Measurements from ENCODE around the gene INHA.
A peak's percentile ranks its signal among the peaks of the same experiment; 100 is the strongest.

The INHA gene

GRCh38 chr2:219559156-219559915 lies 12.8 kb upstream of the INHA start:
- Mint-ChIP-seq H3K27me3 (peaks cover 18% of the 10 kb centered on the region), H3K27ac (no peak overlapping the region), H3K36me3 (no peaks in the 10 kb centered on the region), H3K4me3 (no peak overlapping the region), H3K9me3 (no peaks in the 10 kb centered on the region), H3K4me1 (no peaks in the 10 kb centered on the region)
- CTCF ChIA-PET: interaction anchor here (1.0 to 3.8 kb wide), 8 partner anchors 9 to 86 kb away, joined by 3 to 35 read pairs (median 7); partner anchors contain the start of gene OBSL1
- DNase-seq: no peak

- H3K4me3 Mint-ChIP-seq: no peak overlapping the region
- H3K36me3 Mint-ChIP-seq: no peaks in the 10 kb centered on the region
- H3K27ac Mint-ChIP-seq: no peak overlapping the region
- H3K27me3 Mint-ChIP-seq: peaks cover 21% of the 10 kb centered on the region
- H3K4me1 Mint-ChIP-seq: no peaks in the 10 kb centered on the region
- CTCF ChIA-PET: interaction anchor here (0.7 to 3.8 kb wide), 18 partner anchors 9 to 85 kb away, joined by 3 to 35 read pairs (median 5); partner anchors contain the start of gene OBSL1
- peak; percentile 32 for DNase-seq
- no peaks in the 10 kb centered on the region for H3K9me3 Mint-ChIP-seq
Observed at GRCh38 chr2:219560037-219560892, 11.8 kb upstream of the INHA start.

GRCh38 chr2:219560893-219561178 lies 11.3 kb upstream of the INHA start:
- CTCF ChIA-PET: interaction anchor here (0.7 to 3.8 kb wide), 17 partner anchors 8 to 82 kb away, joined by 3 to 35 read pairs (median 5); partner anchors contain the start of gene OBSL1
- no peak overlapping the region for H3K27ac Mint-ChIP-seq
- H3K4me1 Mint-ChIP-seq: no peaks in the 10 kb centered on the region
- DNase-seq: no peak
- H3K9me3 Mint-ChIP-seq: no peaks in the 10 kb centered on the region
- H3K27me3 Mint-ChIP-seq: peaks cover 23% of the 10 kb centered on the region
- no peak overlapping the region for H3K4me3 Mint-ChIP-seq
- no peaks in the 10 kb centered on the region for H3K36me3 Mint-ChIP-seq

GRCh38 chr2:219561179-219562048 lies 10.7 kb upstream of the INHA start:
- H3K27me3 Mint-ChIP-seq: peaks cover 29% of the 10 kb centered on the region
- H3K9me3 Mint-ChIP-seq: no peaks in the 10 kb centered on the region
- H3K27ac Mint-ChIP-seq: no peak overlapping the region
- no peaks in the 10 kb centered on the region for H3K4me1 Mint-ChIP-seq
- CTCF ChIA-PET: interaction anchor here (0.8 to 3.8 kb wide), 11 partner anchors 7 to 82 kb away, joined by 3 to 35 read pairs (median 5); no protein-coding TSS in a partner anchor
- no peak for DNase-seq
- H3K4me3 Mint-ChIP-seq: no peak overlapping the region
- H3K36me3 Mint-ChIP-seq: no peaks in the 10 kb centered on the region

- no peak overlapping the region for H3K4me3 Mint-ChIP-seq
- CTCF ChIA-PET: interaction anchor here (0.8 to 3.8 kb wide), 2 partner anchors 22 to 87 kb away, joined by 6 to 35 read pairs; no protein-coding TSS in a partner anchor
- no peaks in the 10 kb centered on the region for H3K9me3 Mint-ChIP-seq
- no peak for DNase-seq
- no peak overlapping the region for H3K27ac Mint-ChIP-seq
- H3K27me3 Mint-ChIP-seq: peaks cover 36% of the 10 kb centered on the region
- H3K4me1 Mint-ChIP-seq: no peaks in the 10 kb centered on the region
- H3K36me3 Mint-ChIP-seq: no peaks in the 10 kb centered on the region
Observed at GRCh38 chr2:219562049-219563020, 9.8 kb upstream of the INHA start.

GRCh38 chr2:219563271-219563928 lies 8.7 kb upstream of the INHA start:
- Mint-ChIP-seq H3K4me3 (no peak overlapping the region), H3K27me3 (peaks cover 44% of the 10 kb centered on the region), H3K36me3 (no peaks in the 10 kb centered on the region), H3K27ac (no peak overlapping the region), H3K9me3 (no peaks in the 10 kb centered on the region), H3K4me1 (no peaks in the 10 kb centered on the region)
- CTCF ChIA-PET: no interaction called here
- DNase-seq: no peak

GRCh38 chr2:219565130-219566080 lies 6.7 kb upstream of the INHA start:
- peaks cover 57% of the 10 kb centered on the region for H3K27me3 Mint-ChIP-seq
- H3K9me3 Mint-ChIP-seq: no peaks in the 10 kb centered on the region
- no peak overlapping the region for H3K27ac Mint-ChIP-seq
- H3K36me3 Mint-ChIP-seq: no peaks in the 10 kb centered on the region
- CTCF ChIA-PET: interaction anchor here (0.5 kb wide), 1 partner anchor 270 kb away, joined by 3 read pairs; no protein-coding TSS in a partner anchor
- DNase-seq: no peak
- no peak overlapping the region for H3K4me3 Mint-ChIP-seq
- H3K4me1 Mint-ChIP-seq: peaks cover 3% of the 10 kb centered on the region

GRCh38 chr2:219566640-219567039 lies 5.5 kb upstream of the INHA start:
- Mint-ChIP-seq H3K27ac (no peak overlapping the region), H3K4me1 (peaks cover 3% of the 10 kb centered on the region), H3K27me3 (peaks cover 61% of the 10 kb centered on the region), H3K36me3 (no peaks in the 10 kb centered on the region), H3K9me3 (no peaks in the 10 kb centered on the region), H3K4me3 (no peak overlapping the region)
- no peak for DNase-seq
- CTCF ChIA-PET: no interaction called here

GRCh38 chr2:219567131-219567530 lies 5.0 kb upstream of the INHA start:
- Mint-ChIP-seq H3K27me3 (peaks cover 66% of the 10 kb centered on the region), H3K27ac (no peak overlapping the region), H3K4me3 (no peak overlapping the region), H3K4me1 (peaks cover 3% of the 10 kb centered on the region), H3K36me3 (no peaks in the 10 kb centered on the region), H3K9me3 (no peaks in the 10 kb centered on the region)
- no peak for DNase-seq
- CTCF ChIA-PET: no interaction called here

- H3K27me3 Mint-ChIP-seq: peaks cover 74% of the 10 kb centered on the region
- CTCF ChIA-PET: interaction anchor here (1.1 to 2.1 kb wide), 2 partner anchors 7 to 27 kb away, joined by 3 to 5 read pairs; no protein-coding TSS in a partner anchor
- DNase-seq: no peak
Observed at GRCh38 chr2:219567791-219568361, 4.2 kb upstream of the INHA start.

GRCh38 chr2:219569041-219569440 lies 3.1 kb upstream of the INHA start:
- Mint-ChIP-seq H3K27me3 (peaks cover 85% of the 10 kb centered on the region), H3K4me1 (peaks cover 3% of the 10 kb centered on the region), H3K4me3 (no peak overlapping the region), H3K27ac (no peak overlapping the region), H3K9me3 (no peaks in the 10 kb centered on the region), H3K36me3 (no peaks in the 10 kb centered on the region)
- CTCF ChIA-PET: interaction anchor here (2.1 kb wide), 1 partner anchor 8 kb away, joined by 5 read pairs; no protein-coding TSS in a partner anchor
- no peak for DNase-seq

More at GRCh38 chr2:219567791-219568361, 4.2 kb upstream of the INHA start:
- Mint-ChIP-seq H3K4me3 (no peak overlapping the region), H3K9me3 (no peaks in the 10 kb centered on the region), H3K4me1 (peaks cover 3% of the 10 kb centered on the region), H3K27ac (no peak overlapping the region), H3K36me3 (no peaks in the 10 kb centered on the region)
